ENCODE data around the gene SVBP. TPM values are rescaled to one million over a fixed set of nuclear protein-coding genes. Genes with fewer than 3 reads are reported as not detected.
A peak's percentile ranks its signal among the peaks of the same experiment; 100 is the strongest.

The SVBP gene
- total and polyA plus RNA-seq, 2 of the 8 experiments (the other 6 are each of a cell fraction or from before 2014, with no cell fraction given) = 29.7 to 30.2 TPM

- no peak overlapping the region for H3K56ac ChIP-seq (replicated peaks; ENCODE audit: insufficient read length, low read depth, low read length)
- no peaks in the 10 kb centered on the region for H3K36me3 ChIP-seq (ENCODE audit: control insufficient read depth in 2 of 4, insufficient read depth in 4 of 4, low read length in 3 of 4)
- no peak overlapping the region for H3K4ac ChIP-seq (replicated peaks; ENCODE audit: insufficient read length, low read depth, low read length)
- H3K9ac ChIP-seq (replicated peaks in 1 of 4; ENCODE audit: extremely low read depth in 1 of 4, low read depth in 3 of 4, low read length in 3 of 4) = no peak overlapping the region
- H2BK120ac ChIP-seq (replicated peaks; ENCODE audit: low read depth, low read length) = no peak overlapping the region
- peaks cover 0 to 2% of the 10 kb centered on the region in 2 experiments for H4K20me1 ChIP-seq (replicated peaks in 1 of 2; ENCODE audit: control insufficient read depth in 1 of 2, insufficient read depth in 2 of 2, low read length in 2 of 2)
- no peak overlapping the region for H2BK5ac ChIP-seq (ENCODE audit: low read depth, low read length)
- H3K23ac ChIP-seq (ENCODE audit: insufficient read length) = no peak overlapping the region
- no peak overlapping the region for H2BK12ac ChIP-seq (ENCODE audit: low read depth, low read length)
- 86% methylated on average over 1 of the region's 1 CpG; no CpG with 5 or more reads in 1 of the 2 experiments for WGBS, 2 experiments (ENCODE audit: extremely low coverage in 1 of 2, insufficient coverage in 1 of 2, insufficient read length in 1 of 2, insufficient replicate concordance in 2 of 2, low coverage in 1 of 2, low lambda C conversion rate in 2 of 2, missing lambda C conversion rate in 1 of 2)
- peak in 1 of 2 experiments; percentile 41 for DNase-seq (ENCODE audit: low read depth in 1 of 2, low spot score in 2 of 2)
- no peak overlapping the region for H2AFZ ChIP-seq (ENCODE audit: low read length)
- H3K18ac ChIP-seq (ENCODE audit: extremely low read depth, low read length) = no peak overlapping the region
- H3K27ac ChIP-seq (ENCODE audit: low read depth, low read length) = no peak overlapping the region
- H3K9me3 ChIP-seq (ENCODE audit: insufficient read depth in 2 of 2, low read depth in 1 of 2, low read length in 1 of 2) = no peaks in the 10 kb centered on the region
- H3K27me3 ChIP-seq (replicated peaks in 1 of 4; ENCODE audit: control insufficient read depth in 3 of 4, extremely low read depth in 1 of 4, insufficient read depth in 3 of 4, low read length in 3 of 4) = no peaks in the 10 kb centered on the region
- no peaks in the 10 kb centered on the region for H3K79me2 ChIP-seq (ENCODE audit: control insufficient read depth in 1 of 2, insufficient read depth in 2 of 2, low read length in 2 of 2)
- POLR2A ChIA-PET (ENCODE audit: partially characterized antibody) = interaction anchor here (0.9 to 5.5 kb wide), 6 partner anchors 9 to 569 kb away, joined by 3 to 21 read pairs (median 4); partner anchors contain the start of genes C1orf50, MED8, P3H1 and SZT2
- H4K91ac ChIP-seq (replicated peaks; ENCODE audit: insufficient read length, low read length) = no peak overlapping the region
- no peak for FAIRE-seq
- CTCF ChIA-PET (ENCODE audit: partially characterized antibody) = interaction anchor here (0.6 to 2.9 kb wide), 6 partner anchors 12 to 377 kb away, joined by 3 to 10 read pairs (median 3); no protein-coding TSS in a partner anchor
- H3K23me2 ChIP-seq (ENCODE audit: low read depth, low read length) = peaks cover 6% of the 10 kb centered on the region; the same call in 1 of the 2 replicates
- no peak overlapping the region for H3K4me2 ChIP-seq (ENCODE audit: insufficient read depth in 1 of 2, low read depth in 2 of 2, low read length in 2 of 2)
- H4K8ac ChIP-seq (ENCODE audit: extremely low read depth, insufficient read depth, low read length) = no peak overlapping the region
- no peak overlapping the region for H2BK20ac ChIP-seq (ENCODE audit: low read length)
- no peak overlapping the region for H3K14ac ChIP-seq (ENCODE audit: insufficient read length)
- no peak overlapping the region for H3K4me3 ChIP-seq (ENCODE audit: extremely low read depth in 1 of 4, insufficient read depth in 2 of 4, low read depth in 3 of 4, low read length in 4 of 4)
- no peak overlapping the region for H2AK5ac ChIP-seq (ENCODE audit: low read depth, low read length)
- no peaks in the 10 kb centered on the region; the same call in 1 of the 2 replicates for H3K79me1 ChIP-seq (ENCODE audit: low read depth, low read length)
- TF ChIP-seq SAP30 (IDR thresholded peaks at IDR 0.05; ENCODE audit: insufficient read depth, insufficient replicate concordance, low read length) (no peak), CBX5 (IDR thresholded peaks at IDR 0.05; ENCODE audit: low read depth, low read length) (no peak), GTF2F1 (IDR thresholded peaks at IDR 0.05; ENCODE audit: borderline replicate concordance, low read depth, low read length) (no peak)
- peaks cover 3 to 10% (median 5%) of the 10 kb centered on the region in 4 experiments; a peak in 6 of 7 replicates for H3K4me1 ChIP-seq (replicated peaks in 1 of 4; ENCODE audit: control insufficient read depth in 3 of 4, insufficient read depth in 4 of 4, low read length in 3 of 4)
- no peak overlapping the region for H2BK15ac ChIP-seq (ENCODE audit: low read length)
- H4K5ac ChIP-seq (ENCODE audit: insufficient read length, low read depth, low read length) = no peak overlapping the region
These were observed 3.6 kb upstream of the SVBP start for GRCh38 chr1:42820813-42821212.

Data from H1 (cell line).